Cortex of kidney (tissue), 1 donor: Measurements from ENCODE around the gene NTNG1.

Source experiments
- DNase-seq: peaks from one replicate; lab custom pipeline; 2025; lab: John Stamatoyannopoulos, UW

Gene NTNG1

GRCh38 chr1:107328087-107328486 lies 187.2 kb downstream of the NTNG1 start:
- DNase-seq, result no peak

- no peak for DNase-seq
These were observed 198.9 kb downstream of the NTNG1 start for GRCh38 chr1:107339775-107340174.

GRCh38 chr1:107342316-107342715 lies 201.5 kb downstream of the NTNG1 start:
- no peak for DNase-seq

- no peak for DNase-seq
These were observed 201.9 kb downstream of the NTNG1 start for GRCh38 chr1:107342768-107343167.

GRCh38 chr1:107343601-107344000 lies 202.8 kb downstream of the NTNG1 start:
- DNase-seq, result no peak

- no peak for DNase-seq
These were observed 203.5 kb downstream of the NTNG1 start for GRCh38 chr1:107344268-107344760.

GRCh38 chr1:107344836-107345235 lies 204.0 kb downstream of the NTNG1 start:
- DNase-seq, result no peak

- DNase-seq, result no peak
These were observed 212.0 kb downstream of the NTNG1 start for GRCh38 chr1:107352850-107353249.

- DNase-seq, result no peak
These were observed 216.5 kb downstream of the NTNG1 start for GRCh38 chr1:107357376-107357775.

- DNase-seq, result no peak
These were observed 217.9 kb downstream of the NTNG1 start for GRCh38 chr1:107358619-107359327.

- DNase-seq, result no peak
These were observed 218.8 kb downstream of the NTNG1 start for GRCh38 chr1:107359472-107360241.

GRCh38 chr1:107362468-107363140 lies 221.8 kb downstream of the NTNG1 start:
- no peak for DNase-seq

GRCh38 chr1:107363154-107363553 lies 222.3 kb downstream of the NTNG1 start:
- DNase-seq, result no peak

- no peak for DNase-seq
These were observed 224.8 kb downstream of the NTNG1 start for GRCh38 chr1:107365527-107366240.

GRCh38 chr1:107378426-107378825 lies 237.6 kb downstream of the NTNG1 start:
- DNase-seq, result no peak

GRCh38 chr1:107378866-107379265 lies 238.0 kb downstream of the NTNG1 start:
- DNase-seq, result no peak

- no peak for DNase-seq
These were observed 239.0 kb downstream of the NTNG1 start for GRCh38 chr1:107379826-107380225.

- no peak for DNase-seq
These were observed 248.9 kb downstream of the NTNG1 start for GRCh38 chr1:107389410-107390396.

- no peak for DNase-seq
These were observed 253.5 kb downstream of the NTNG1 start for GRCh38 chr1:107394301-107394700.

- DNase-seq, result no peak
These were observed 260.9 kb downstream of the NTNG1 start for GRCh38 chr1:107401704-107402103.

GRCh38 chr1:107404756-107405155 lies 263.9 kb downstream of the NTNG1 start:
- no peak for DNase-seq
